HK-2 (cell line): ENCODE data around the gene PLCB1.

Experiments
- DNase-seq: peaks from one replicate; pipeline ENCODE4 v3.0.0-alpha.2; 2018; ENCODE audit not compliant: unreplicated experiment

The PLCB1 gene

DNA sequence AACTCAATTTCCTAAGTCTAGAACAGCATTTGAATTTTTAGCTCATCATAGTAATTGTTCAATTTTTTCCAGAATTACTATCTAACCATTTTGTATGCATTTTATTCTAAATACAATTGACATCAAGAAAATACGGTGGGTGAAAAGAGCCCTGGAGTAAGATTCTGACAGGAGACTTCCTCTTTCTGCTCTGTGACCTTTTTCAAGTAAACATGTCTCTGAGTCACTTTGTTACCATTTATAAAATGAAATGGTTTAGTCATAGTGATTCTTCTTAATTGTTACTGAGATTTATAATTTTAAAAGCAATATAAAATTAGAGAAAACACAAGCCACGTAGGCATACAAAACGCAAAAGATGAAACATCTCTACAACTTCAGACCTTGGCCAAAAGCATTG is 80.2 kb downstream of the PLCB1 start:
- no peak for DNase-seq

DNA sequence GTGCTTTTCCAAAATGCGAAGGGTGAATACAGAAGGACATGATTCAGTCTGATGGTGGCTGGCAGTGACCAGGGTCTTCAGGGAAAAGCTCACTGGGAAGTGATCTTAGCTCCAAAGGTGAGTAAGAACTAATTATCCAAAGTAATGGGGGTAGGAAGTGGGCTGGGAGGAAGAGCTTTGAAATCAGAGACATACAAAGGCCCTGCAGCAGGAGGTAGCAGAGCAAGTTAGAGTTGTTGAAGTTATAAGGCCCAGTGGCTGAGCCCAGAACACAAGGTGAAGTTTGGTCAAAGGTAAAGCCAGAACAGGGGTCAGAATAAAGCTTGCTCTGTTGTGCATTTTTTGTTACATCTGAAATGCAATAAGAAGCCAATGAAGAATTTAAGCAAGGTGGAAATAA is 81.2 kb downstream of the PLCB1 start:
- no peak for DNase-seq

DNA sequence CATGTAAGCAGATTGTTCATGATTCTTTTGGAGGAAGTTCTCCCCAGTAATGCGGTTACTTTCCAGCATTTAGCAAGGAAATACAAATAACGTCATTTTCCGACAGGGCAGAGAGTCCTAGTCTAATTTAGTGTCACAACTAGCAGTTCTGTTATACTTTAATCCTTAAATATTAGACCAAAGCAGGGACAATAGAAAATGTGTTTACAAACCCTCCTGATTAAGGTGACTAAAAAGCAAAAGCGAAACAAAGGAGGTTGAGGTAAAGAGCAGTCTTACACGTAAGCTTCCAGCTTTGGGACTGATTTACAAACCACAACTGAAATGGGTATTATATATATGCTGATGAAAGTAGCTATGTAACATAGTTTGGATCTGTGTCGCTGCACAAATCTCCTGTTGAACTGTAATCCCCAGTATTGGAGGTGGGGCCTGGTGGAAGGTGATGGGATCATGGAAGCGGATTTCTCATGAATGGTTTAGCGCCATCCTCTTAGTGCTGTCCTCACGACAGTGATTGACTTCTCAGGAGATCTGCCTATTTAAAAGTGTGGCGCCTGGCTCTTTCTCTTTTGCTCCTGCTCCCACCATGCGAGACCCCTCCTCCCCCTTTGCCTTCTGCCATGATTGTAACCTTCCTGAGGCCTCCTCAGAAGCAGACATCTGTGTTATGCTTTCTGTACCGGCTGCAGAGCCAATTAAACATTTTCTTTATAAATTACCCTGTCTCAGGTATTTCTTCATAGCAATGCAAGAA is 81.9 kb downstream of the PLCB1 start:
- no peak for DNase-seq

DNA sequence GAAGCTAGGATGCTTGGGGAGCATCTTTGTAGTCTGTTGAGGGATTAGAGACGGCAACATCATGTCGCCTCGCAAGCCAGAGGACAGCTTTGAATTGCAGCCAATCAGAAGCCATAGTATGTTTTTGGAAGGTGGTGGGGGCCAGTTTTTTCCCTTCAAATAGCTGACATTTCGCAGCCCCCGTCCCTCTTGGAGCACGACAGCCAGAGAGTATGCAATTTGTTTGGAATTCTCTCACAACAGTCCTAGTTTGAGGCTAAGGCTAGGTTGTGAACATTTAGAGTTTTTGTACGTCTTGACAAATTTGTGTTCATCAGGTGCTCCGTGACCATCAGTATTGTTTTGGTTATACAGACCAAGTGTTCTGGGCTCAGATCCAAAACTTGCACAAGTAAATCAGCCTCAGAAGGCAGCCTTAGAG is 83.3 kb downstream of the PLCB1 start:
- DNase-seq: no peak

DNA sequence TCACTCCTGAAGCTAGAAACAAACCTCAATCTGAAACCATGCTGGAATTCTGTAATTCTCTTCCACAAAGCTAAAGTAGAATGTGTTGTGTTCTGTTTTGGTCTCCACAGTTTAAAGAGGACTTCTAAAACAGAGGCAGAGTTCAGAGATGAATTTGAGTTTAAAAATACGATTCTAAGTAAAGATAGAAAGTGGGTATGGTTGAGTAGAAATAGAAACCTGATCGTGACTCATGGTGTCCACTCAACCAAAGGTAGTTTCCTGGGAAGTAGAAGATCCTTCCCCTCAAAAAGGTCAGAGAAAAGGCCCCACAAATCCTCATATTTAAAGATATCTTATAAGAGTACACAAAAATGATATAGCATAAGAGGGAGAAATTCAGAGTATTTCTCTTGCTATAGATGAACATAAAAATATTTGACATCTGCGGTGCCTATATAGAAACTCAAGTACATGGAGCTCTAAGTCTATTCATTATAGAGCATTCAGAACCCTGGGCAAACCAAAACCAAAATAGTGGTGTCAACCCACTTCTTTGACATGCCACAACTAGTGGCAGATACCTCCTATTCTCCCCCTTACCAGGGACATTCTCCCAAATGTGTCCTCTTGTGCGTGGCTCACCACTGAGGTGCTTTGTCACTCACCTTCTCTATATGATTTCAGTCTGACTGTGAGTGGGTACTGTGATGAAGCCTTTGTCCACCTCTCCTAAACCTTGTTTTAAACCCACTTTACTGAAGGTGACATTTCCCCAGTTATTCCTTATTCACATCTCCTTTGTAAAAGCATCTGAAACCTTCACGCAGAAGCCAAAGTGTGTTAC is 84.5 kb downstream of the PLCB1 start:
- no peak for DNase-seq

DNA sequence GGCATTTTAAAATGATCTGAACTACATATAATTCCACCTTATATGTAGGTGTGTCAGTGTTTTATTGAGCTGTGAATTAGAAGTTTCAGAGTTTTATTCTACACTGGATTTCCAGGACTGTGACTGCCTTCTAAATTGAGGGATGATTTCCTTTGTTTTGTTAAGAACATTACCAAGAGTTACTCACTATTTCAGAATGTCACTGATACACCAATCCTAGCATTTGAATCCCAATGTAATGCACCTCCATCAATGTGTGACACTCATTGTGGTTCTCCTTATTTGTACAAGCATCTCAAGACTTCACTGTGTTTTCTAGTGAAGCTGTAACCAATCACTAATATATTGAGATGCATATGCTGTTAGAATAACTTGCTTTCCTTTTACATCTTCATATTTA is 86.8 kb downstream of the PLCB1 start:
- DNase-seq: no peak

DNA sequence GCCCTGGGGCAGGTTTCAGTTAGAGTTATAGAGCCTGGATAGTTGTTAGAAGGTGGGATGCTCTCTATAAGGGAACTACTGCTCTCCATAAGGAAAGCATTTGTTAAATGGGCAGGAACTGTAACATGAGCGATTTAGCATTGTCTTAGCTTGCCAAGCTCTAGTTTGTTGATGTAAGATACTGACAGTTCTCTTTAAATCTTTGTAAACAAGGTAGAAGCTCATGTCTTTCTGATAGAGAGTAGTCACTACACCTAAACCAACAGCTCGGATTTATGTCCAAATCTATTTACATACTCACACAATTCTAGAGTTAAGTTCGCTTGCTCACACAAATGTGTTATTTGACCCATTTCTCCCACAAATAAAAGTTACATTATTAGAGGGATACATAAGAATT is 87.3 kb downstream of the PLCB1 start:
- no peak for DNase-seq

DNA sequence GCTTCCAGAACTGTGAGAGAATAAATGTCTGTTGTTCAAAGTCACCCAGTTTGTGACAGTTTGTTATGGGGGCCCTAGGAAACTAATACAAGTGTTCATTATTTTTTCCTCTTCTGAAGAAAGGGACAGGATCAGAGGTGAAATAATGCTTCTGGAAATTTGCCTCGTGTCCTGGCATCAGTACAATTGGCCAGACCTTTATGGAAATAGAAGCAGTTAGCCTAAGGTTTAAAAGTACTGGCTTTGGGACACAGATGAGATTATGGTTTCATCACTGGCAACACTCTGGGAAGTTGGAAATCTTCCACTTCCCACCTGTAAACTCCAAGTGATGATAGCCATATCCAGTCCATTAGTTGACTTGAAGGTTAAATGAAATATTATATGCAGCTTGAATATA is 88.7 kb downstream of the PLCB1 start:
- no peak for DNase-seq

DNA sequence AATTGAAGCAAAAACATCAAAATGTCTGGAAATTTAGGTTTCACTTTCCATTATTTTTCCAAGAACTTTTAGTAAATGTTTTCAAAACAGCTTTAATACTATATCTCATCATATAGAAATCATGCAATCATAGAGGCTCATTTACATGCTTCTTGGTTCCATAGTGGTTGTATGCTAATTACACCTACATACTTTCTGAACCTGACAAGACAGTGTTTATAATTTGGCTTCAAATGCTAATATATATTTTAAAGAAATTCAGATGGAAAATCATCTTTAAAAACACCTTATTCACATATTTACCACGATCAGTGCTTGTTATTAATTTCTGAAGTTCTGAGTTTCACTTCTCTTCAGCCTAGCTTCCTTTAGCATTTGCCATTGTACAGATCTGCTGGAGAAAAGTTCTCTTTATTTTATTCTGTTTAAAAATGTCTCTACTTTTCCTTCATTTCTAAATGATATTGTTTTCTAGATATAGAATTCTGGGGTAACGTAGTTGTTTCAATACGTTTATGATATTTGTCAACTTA is 89.9 kb downstream of the PLCB1 start:
- DNase-seq: no peak

DNA sequence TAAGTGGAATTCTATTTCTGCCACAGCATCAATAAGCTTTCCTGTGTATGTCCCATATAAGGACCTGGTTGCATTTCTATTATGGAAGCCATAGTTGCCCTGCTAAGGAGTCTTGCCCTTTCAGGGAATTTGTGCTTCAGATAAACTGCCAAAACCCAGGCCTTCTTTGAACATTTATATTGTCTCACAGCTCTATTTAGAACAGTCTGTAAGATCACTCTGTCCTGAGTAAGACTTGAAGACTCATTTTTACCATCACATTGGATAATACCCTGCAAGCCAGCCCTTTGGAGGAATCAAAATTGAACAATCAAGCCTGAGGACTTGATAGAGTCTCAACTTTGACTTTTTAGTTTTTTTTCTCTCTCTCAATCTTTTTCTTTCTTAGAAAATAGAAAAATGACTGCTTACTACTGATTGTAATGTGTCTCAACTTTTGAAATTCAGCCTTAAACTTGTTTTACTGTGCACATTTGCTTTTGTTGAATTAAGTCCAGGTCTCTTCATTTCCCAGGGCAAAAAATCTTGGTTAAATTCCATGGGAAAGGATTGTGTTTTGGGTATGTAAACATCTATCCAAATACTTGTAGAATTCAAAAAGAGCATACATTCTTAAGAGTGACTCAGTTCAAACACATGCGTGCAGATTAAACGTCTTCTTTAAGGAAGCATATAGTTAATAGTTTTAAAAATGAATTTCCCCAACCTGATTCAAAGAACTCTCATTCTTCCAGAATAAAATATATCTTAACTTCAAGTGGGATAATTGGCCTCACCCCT is 91.2 kb downstream of the PLCB1 start:
- DNase-seq: no peak

DNA sequence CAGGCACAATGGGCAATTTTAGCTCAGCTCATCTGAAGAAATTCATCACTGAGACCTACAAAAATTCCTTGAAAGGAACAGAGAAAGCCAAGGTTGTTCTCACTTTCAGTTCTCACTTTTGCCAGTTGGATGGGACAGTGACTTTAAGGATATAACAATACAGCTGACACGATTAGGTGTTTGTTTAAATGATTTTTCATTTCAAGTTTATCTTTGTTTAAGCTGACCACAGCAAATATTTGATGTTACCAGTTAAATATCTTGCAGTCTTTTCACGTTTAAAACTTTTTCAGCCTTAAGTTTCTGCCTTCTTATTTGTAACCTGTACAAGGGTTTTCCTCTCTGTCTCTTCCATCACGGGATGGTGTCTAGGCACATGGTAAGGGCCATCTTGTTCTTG is 93.6 kb downstream of the PLCB1 start:
- DNase-seq: no peak

DNA sequence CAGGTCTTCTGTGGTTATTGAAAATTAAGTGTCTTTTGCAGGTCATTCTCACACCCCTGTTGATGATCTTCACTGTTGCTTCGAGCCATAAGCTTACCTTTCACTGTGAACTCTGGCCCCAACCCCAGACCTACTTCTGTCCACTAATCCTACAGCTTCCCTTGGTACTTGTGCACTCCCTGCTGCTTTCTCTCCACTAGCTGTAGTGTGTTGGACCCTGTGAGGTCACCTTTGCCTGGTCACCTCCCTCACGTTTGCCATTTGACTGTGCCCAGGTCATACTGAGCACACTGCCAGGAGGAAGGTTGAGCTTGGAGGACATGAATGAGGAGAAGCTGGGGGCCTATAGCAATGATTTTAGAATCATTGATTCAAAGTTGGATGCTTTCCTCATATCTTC is 94.0 kb downstream of the PLCB1 start:
- no peak for DNase-seq

DNA sequence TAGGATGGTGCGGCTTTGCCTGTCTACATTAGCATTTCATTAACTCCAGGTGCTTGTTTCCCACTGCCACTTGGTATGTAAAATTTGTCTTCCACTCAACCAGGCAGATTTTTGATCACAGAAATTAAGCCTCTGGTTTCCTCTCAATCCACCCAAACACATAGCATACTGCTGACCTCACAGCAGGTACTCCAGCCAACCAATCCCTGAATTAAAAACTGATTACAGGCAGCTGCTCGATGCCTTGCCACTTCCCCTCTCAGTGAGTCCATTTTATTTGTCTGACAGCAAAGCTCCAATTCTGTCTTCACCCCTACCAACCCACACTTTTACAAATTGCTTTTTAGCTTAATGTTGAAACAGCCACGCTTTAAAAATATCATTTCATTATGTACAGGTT is 95.2 kb downstream of the PLCB1 start:
- DNase-seq: no peak

DNA sequence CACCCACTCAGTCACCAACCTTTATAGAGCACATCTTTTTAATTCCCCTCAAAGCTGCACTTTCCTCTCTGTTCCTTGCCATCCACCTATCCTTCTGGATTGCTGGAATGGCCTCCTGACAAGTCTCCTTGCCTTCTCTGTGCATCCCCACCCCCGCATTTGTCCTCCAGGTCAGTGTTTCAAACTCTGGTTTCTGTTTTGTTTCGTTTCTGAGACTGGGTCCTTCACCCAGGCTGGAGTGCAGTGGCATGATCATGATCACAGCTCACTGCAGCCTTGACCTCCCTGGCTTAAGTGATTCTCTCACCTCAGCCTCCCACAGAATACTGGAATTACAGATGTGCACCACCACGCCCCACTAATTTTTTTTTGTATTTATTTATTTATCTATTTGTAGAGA is 96.2 kb downstream of the PLCB1 start:
- DNase-seq: no peak

DNA sequence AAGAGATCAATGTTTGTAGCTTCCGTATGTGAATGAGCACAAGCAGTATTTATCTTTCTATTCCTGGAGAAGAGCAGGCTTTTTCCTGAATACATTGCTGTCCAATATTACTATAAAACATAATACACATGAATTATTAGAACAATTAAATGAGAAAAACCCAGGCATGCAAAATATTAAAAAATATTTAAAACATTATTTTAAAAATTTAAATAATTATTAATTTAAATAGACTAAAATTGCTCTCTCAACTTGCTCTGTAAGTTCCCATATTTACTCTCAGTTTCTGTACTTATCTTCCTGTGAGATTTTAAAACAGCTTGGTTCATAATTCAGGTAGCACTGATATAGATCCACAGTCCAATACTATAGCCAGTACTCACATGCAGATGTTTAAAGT is 97.0 kb downstream of the PLCB1 start:
- no peak for DNase-seq

DNA sequence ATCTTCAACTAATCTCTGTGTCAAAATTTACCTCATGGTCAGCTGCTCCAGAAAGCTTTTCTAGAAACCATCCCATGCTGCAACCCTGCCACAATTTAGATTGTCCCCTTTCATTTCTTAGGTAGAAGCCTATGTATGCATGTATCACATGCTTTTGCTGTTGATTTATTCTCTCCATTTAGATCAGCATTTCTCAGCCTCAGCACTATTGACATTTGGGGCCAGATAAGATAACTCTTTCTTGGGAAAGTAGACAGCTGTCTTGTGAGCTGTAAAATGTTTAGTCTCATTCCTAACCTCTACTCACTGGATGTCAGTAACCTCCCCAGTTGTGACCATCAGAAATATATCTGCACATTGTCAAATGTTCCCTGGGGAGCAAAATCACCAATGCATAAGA is 99.0 kb downstream of the PLCB1 start:
- no peak for DNase-seq

DNA sequence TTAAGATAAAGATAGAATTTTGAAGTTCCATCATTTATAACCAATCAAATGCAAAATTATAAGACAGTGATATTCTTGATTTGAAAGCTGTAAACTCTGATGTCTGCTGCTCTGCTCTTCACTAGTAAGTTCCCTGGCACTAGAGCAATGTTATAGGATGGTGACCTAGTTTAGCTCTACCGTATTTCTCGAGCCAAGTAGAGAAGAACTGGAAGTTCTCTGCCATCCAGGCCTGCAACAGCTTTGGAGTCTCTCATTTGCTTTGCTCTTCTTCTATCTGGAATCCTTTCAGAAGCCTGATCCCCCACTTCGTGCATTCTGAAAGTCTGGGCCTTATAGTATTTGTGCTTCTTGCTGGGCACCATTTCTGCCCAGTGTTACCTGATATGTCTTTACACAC is 100.3 kb downstream of the PLCB1 start:
- no peak for DNase-seq

DNA sequence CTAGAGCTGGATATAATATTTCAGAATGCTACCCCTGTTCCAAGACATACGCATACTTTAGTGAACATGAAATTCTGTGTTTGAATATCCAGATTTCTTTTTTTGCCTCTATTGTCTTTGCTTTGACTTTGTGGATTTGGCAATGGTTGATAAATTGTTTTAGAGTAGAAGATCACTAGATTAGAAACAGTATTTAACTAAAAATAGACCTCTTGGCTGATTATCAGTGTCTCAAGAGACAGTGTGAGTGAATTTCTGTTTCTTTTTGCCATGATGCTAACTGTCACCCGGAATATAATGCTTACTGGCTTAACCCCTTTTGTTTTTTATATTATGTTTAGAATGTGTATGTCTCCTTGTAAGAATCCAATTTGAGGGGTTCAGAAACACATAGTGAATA is 102.5 kb downstream of the PLCB1 start:
- DNase-seq: no peak

DNA sequence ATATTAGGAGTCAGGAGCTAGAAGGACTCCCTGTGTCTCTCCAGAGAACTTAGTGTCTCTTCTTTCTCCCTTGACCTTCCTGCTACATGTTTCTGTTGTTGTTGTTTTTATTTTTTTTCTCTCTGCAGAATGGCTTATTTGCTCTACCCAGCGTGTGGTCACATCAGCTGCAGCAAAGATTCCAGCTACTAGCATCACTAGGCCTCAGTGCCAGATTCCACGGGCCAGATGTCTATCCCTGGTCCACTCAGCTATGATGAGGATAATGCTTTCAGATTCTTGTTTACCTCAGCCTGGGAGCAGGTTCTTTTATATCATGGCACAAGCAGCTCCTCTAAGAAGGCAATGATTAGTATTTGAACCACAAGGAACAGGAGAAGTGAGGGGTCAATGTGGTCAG is 110.0 kb downstream of the PLCB1 start:
- no peak for DNase-seq

DNA sequence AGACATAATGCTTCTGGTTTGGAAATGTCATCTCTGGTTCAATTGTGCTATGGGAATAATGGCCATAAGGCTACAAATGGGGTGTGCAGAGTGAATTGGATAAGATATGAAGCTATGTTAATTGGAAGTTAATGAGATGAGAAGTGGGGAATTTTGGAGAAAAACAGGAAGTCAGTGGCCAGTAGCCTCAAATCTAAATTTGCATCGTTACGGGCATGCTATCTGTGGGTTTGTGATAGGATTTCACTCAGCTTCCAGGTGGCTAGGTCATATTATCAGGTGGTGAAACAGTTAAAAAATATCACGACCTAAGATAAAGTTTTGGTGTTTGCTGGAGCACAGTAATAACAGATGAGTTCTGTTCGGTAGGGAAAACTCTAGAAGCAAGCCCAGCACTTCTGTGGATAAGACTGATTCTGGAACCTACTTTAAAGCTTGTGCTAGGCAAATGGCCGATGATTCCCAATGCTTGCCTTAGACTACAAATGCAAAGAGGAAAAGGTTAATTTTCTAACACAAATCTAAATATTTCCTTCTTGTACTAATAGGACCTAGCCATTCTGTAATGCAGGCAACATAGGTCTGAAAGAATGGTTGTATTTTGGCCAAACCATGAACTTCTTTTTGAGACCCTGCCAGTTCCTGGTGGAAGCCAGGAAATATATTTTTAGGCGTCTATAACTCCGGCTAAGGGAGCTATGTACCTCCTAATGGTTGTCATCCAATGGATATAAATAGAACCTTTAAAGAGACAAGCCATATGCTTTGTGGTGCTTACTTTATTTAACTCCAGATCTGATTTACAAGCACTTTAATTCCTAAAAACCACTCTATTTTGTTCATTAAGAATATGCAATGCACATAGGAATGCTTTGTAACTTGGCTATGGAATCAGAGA is 111.0 kb downstream of the PLCB1 start:
- DNase-seq: no peak

DNA sequence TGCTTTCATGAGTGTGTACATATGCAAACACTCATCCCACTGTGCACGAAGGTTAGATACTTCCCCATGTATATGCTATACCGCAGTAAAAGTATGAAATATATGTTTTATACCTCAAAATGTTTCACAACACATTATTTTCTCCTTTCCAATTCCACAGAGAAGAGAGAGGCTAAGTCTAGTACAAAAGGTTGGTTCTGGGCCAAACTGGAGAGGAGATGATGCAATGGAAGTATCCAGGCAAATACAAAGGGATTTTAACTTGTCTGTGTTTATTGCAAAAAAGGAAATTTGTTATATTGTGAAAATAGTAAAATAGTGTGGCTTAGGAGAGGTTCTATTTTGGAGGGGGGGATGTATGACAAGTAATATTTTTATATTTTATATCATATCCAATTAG is 112.6 kb downstream of the PLCB1 start:
- no peak for DNase-seq
